K562 (cell line): ENCODE results near the gene MAN1A1. TPM values are rescaled to one million over a fixed set of nuclear protein-coding genes. Genes with fewer than 3 reads are reported as not detected.

ENCODE experiments used
- CREM ChIP-seq: IDR thresholded peaks from 2 replicates; pipeline ENCODE4 v1.6.1; 2014; ENCODE audit warnings: antibody characterized with exemption, low read depth
- CTBP1 ChIP-seq: fragments of 450-650 bp; IDR thresholded peaks from 2 replicates; pipeline ENCODE4 v1.6.1; 2016; ENCODE audit warnings: borderline replicate concordance
- CXXC5 ChIP-seq: fragments of 250-450 bp; sonication (Bioruptor Pico); IDR thresholded peaks from 2 replicates; pipeline ENCODE4 v1.8.0; 2022; ENCODE audit warnings: inconsistent platforms, mild to moderate bottlenecking, moderate library complexity
- DIDO1 ChIP-seq: fragments of 450-650 bp; IDR thresholded peaks from 2 replicates; pipeline ENCODE4 v1.6.1; 2016; ENCODE audit warnings: low read depth, missing biosample characterization, missing genetic modification characterization
- ESRRA ChIP-seq: fragments of 450-650 bp; IDR thresholded peaks from 2 replicates; pipeline ENCODE4 v1.6.1; 2014; ENCODE audit warnings: low read depth, mild to moderate bottlenecking, moderate library complexity, borderline replicate concordance
- GATA2 ChIP-seq: sonication (generic); formaldehyde crosslinking; IDR thresholded peaks from 2 replicates; pipeline ENCODE4 v1.4.0; 2020; ENCODE audit warnings: mild to moderate bottlenecking, missing genetic modification reagents
- HDAC8 ChIP-seq: fragments of 450-650 bp; IDR thresholded peaks from 2 replicates; pipeline ENCODE4 v1.6.1; 2016; ENCODE audit warnings: mild to moderate bottlenecking, missing genetic modification characterization, moderate library complexity, missing compliant biosample characterization
- HNRNPK ChIP-seq: fragments of 200-400 bp; formaldehyde crosslinking; IDR thresholded peaks from one replicate; pipeline ENCODE4 v1.6.1; 2018; ENCODE audit warnings: mild to moderate bottlenecking, low read depth, low read length; ENCODE audit not compliant: poor library complexity, severe bottlenecking
- KLF16 ChIP-seq: IDR thresholded peaks from 2 replicates; pipeline ENCODE4 v1.6.1; 2016; ENCODE audit warnings: antibody characterized with exemption
- NFRKB ChIP-seq: fragments of 450-650 bp; IDR thresholded peaks from 2 replicates; pipeline ENCODE4 v1.6.1; 2016; ENCODE audit warnings: low read depth
- NR2C2 ChIP-seq, 2 experiments: fragments of 200-800 bp in 1 of 2; sonication (Bioruptor generic) in 1 of 2; sonication (generic) in 1 of 2; formaldehyde crosslinking in 1 of 2; IDR thresholded peaks; 2 replicates each; pipeline versions ENCODE4 v1.6.1 to v1.8.0; 2016 to 2022; ENCODE audit warnings: mild to moderate bottlenecking in 1 of 2, missing compliant biosample characterization in 1 of 2, missing genetic modification characterization in 1 of 2, missing genetic modification reagents in 1 of 2
- SIN3B ChIP-seq: fragments of 450-650 bp; IDR thresholded peaks from 2 replicates; pipeline ENCODE4 v1.6.1; 2017; ENCODE audit warnings: low read depth, mild to moderate bottlenecking, moderate library complexity
- SMARCE1 ChIP-seq: fragments of 450-650 bp; IDR thresholded peaks from 2 replicates; pipeline ENCODE4 v1.7.1; 2016; ENCODE audit warnings: mild to moderate bottlenecking
- TAL1 ChIP-seq: fragments of 450-650 bp; IDR thresholded peaks from 2 replicates; pipeline ENCODE4 v1.6.1; 2016; ENCODE audit warnings: mild to moderate bottlenecking
- TBL1XR1 ChIP-seq, 2 experiments: IDR thresholded peaks; 2 replicates each; pipeline ENCODE4 v1.6.1; 2012; ENCODE audit warnings: improper control_type of control experiment in 2 of 2, low read length in 2 of 2, mild to moderate bottlenecking in 1 of 2
- TCF3 ChIP-seq: sonication (generic); formaldehyde crosslinking; IDR thresholded peaks from 2 replicates; pipeline ENCODE4 v1.4.0; 2020; ENCODE audit warnings: mild to moderate bottlenecking, missing genetic modification reagents
- VEZF1 ChIP-seq: fragments of 200-800 bp; sonication (Bioruptor generic); IDR thresholded peaks from 2 replicates; pipeline ENCODE4 v1.6.1; 2017; ENCODE audit warnings: missing genetic modification characterization, missing compliant biosample characterization
- ZBTB40 ChIP-seq, 2 experiments: fragments of 450-650 bp in 1 of 2; sonication (generic) in 1 of 2; formaldehyde crosslinking in 1 of 2; IDR thresholded peaks; 2 replicates each; pipeline versions ENCODE4 v1.7.1 to v1.9.0; 2016 to 2022; ENCODE audit warnings: inconsistent platforms in 1 of 2, mild to moderate bottlenecking in 1 of 2, missing genetic modification reagents in 1 of 2
- ZNF24 ChIP-seq: fragments of 450-650 bp; IDR thresholded peaks from 2 replicates; pipeline ENCODE4 v1.6.1; 2016
- polyA plus RNA-seq, 8 experiments: library from polyadenylated mRNA; depleted of rRNA in 4 of 8; stranded (reverse) in 5 of 8; unstranded in 3 of 8; fragments of >200 nt; fragmentation: Nextera tagmentation in 2 of 8; fragmentation: Illumina TruSeq in 1 of 8; extraction: Ambion mirVana in 2 of 8; extraction: Trizol in 1 of 8; gene quantifications; 2 replicates each; pipeline versions ENCODE4 v1.2.1 to v1.2.3, GENCODE V29; 2011 to 2014; ENCODE audit warnings: inconsistent platforms in 1 of 8, missing spikeins in 1 of 8
- total RNA-seq, 7 experiments: library from RNA; depleted of rRNA in 6 of 7; stranded (reverse); fragments of >200 nt in 6 of 7; fragmentation: Illumina TruSeq in 2 of 7; extraction: Trizol in 2 of 7; gene quantifications; 2 replicates each; pipeline versions ENCODE4 v1.2.1 to v1.2.3, GENCODE V29; 2011 to 2021; ENCODE audit warnings: low replicate concordance in 1 of 7

The MAN1A1 gene
- total and polyA plus RNA-seq, 9 of the 15 experiments (the other 6 are each of a cell fraction or from before 2014, with no cell fraction given), result 24.5 to 78.4 (median 59.7) TPM

GRCh38 chr6:119138906-119139541, 210.5 kb downstream of the MAN1A1 start (continued):
- TF ChIP-seq TCF3 (CRISPR knock-in tag) (peak; percentile 80), TAL1 (peak; percentile 71), SMARCE1 (peak; percentile 75), CXXC5 (peak; percentile 53), HNRNPK (no peak), GATA2 (CRISPR knock-in tag) (peak; percentile 67), NFRKB (peak; percentile 67; the same call in 1 of the 2 replicates), KLF16 (0 out of 2 replicates have a peak, but pooled peaks have one; percentile 25), SIN3B (no peak), NR2C2 (CRISPR knock-in tag; IDR thresholded peaks at IDR 0.05) (no peak), NR2C2 (tag; IDR thresholded peaks at IDR 0.05) (peak; percentile 31; the same call in 1 of the 2 replicates), DIDO1 (tag) (no peak), VEZF1 (CRISPR knock-in tag) (peak; percentile 30; the same call in 1 of the 2 replicates), HDAC8 (tag) (no peak), ESRRA (peak; percentile 41; the same call in 1 of the 2 replicates), CTBP1 (0 out of 2 replicates have a peak, but pooled peaks have one; percentile 10), ZBTB40 (IDR thresholded peaks at IDR 0.05) (peak; percentile 51; the same call in 1 of the 2 replicates), ZBTB40 (CRISPR knock-in tag; IDR thresholded peaks at IDR 0.05) (no peak), TBL1XR1 (IDR thresholded peaks at IDR 0.05; ENCODE audit: low read length in 2 of 2) (0 out of 4 replicates have a peak, but pooled peaks of 1 of the 2 experiments have one; percentile 72), ZNF24 (no peak), CREM (no peak)
